DND-41 (cell line): ENCODE data around the gene HHATL.

Experiments used
- ATAC-seq: fragments of 200-7000 bp; cut with Tn5 transposase; 3 replicates; pipeline ENCODE4 v1.9.1; 2021; ENCODE audit warnings: low read depth; ENCODE audit not compliant: insufficient read depth
- DNase-seq: peaks from one replicate; pipeline ENCODE4 v3.0.0-alpha.2; 2020
- H2AFZ ChIP-seq: 2 replicates; pipeline ENCODE4 v1.6.0; 2012; ENCODE audit warnings: low read depth, low read length
- H3K27ac ChIP-seq: 2 replicates; pipeline ENCODE4 v1.5.1; 2012; ENCODE audit warnings: low read length, inconsistent platforms
- H3K27me3 ChIP-seq: fragments of 200-600 bp; sonication (generic); 2 replicates; pipeline ENCODE4 v1.6.0; 2012; ENCODE audit warnings: low read length, mild to moderate bottlenecking, inconsistent platforms; ENCODE audit not compliant: insufficient read depth, poor library complexity
- H3K36me3 ChIP-seq: 2 replicates; pipeline ENCODE4 v1.5.1; 2012; ENCODE audit warnings: low read length, inconsistent platforms; ENCODE audit not compliant: insufficient read depth
- H3K4me1 ChIP-seq: 2 replicates; pipeline ENCODE4 v1.5.1; 2012; ENCODE audit warnings: mild to moderate bottlenecking, low read length; ENCODE audit not compliant: insufficient read depth
- H3K4me2 ChIP-seq: 2 replicates; pipeline ENCODE4 v1.6.0; 2012; ENCODE audit warnings: mild to moderate bottlenecking, moderate library complexity, low read length, inconsistent platforms; ENCODE audit not compliant: insufficient read depth
- H3K4me3 ChIP-seq, 2 experiments: fragments of 200-600 bp in 1 of 2; shearing (Covaris generic) in 1 of 2; 2 replicates each; pipeline ENCODE4 v1.5.1; 2012 to 2016; ENCODE audit warnings: inconsistent platforms in 2 of 2, low read length in 2 of 2, mild to moderate bottlenecking in 2 of 2, low read depth in 1 of 2, moderate library complexity in 1 of 2
- H3K79me2 ChIP-seq: 2 replicates; pipeline ENCODE4 v1.6.0; 2012; ENCODE audit warnings: low read length, inconsistent platforms; ENCODE audit not compliant: insufficient read depth
- H3K9ac ChIP-seq: 2 replicates; pipeline ENCODE4 v1.6.0; 2012; ENCODE audit warnings: low read depth, mild to moderate bottlenecking, inconsistent platforms, low read length, moderate library complexity
- H3K9me3 ChIP-seq: 2 replicates; pipeline ENCODE4 v1.5.1; 2012; ENCODE audit warnings: low read length, moderate library complexity, mild to moderate bottlenecking, inconsistent platforms; ENCODE audit not compliant: insufficient read depth, severe bottlenecking
- H4K20me1 ChIP-seq: 2 replicates; pipeline ENCODE4 v1.6.0; 2012; ENCODE audit warnings: low read length; ENCODE audit not compliant: insufficient read depth
- CTCF ChIP-seq: IDR thresholded peaks from 2 replicates; pipeline ENCODE4 v1.5.1; 2012; ENCODE audit warnings: borderline replicate concordance, low read length, moderate library complexity, mild to moderate bottlenecking; ENCODE audit not compliant: poor library complexity, severe bottlenecking; ENCODE audit errors: extremely low read depth
- EZH2 ChIP-seq: IDR thresholded peaks from 3 replicates; pipeline ENCODE4 v1.6.1; 2012; ENCODE audit warnings: borderline replicate concordance, low read depth, mild to moderate bottlenecking, moderate library complexity, low read length, inconsistent platforms; ENCODE audit not compliant: severe bottlenecking

Gene HHATL

GRCh38 chr3:42668793-42669217, 33.8 kb downstream of the HHATL start:
- no peaks in the 10 kb centered on the region for H3K79me2 ChIP-seq
- no peaks in the 10 kb centered on the region for H3K4me1 ChIP-seq
- TF ChIP-seq CTCF (no peak), EZH2 (no peak)
- H3K27ac ChIP-seq, result no peak overlapping the region
- no peak overlapping the region for H3K4me3 ChIP-seq
- H3K36me3 ChIP-seq, result no peaks in the 10 kb centered on the region
- H3K9me3 ChIP-seq, result no peaks in the 10 kb centered on the region
- H4K20me1 ChIP-seq, result no peaks in the 10 kb centered on the region
- no peak overlapping the region for H2AFZ ChIP-seq
- H3K4me2 ChIP-seq, result no peak overlapping the region
- ATAC-seq, result no peak
- no peak for DNase-seq
- H3K27me3 ChIP-seq, result no peaks in the 10 kb centered on the region
- no peak overlapping the region for H3K9ac ChIP-seq

GRCh38 chr3:42668413-42668760, 34.2 kb downstream of the HHATL start:
- Histone ChIP-seq H3K27me3 (no peaks in the 10 kb centered on the region), H3K4me2 (no peak overlapping the region), H3K4me1 (no peaks in the 10 kb centered on the region), H3K36me3 (no peaks in the 10 kb centered on the region), H3K79me2 (no peaks in the 10 kb centered on the region), H3K9me3 (no peaks in the 10 kb centered on the region), H3K4me3 (no peak overlapping the region), H3K9ac (no peak overlapping the region), H2AFZ (no peak overlapping the region), H4K20me1 (no peaks in the 10 kb centered on the region), H3K27ac (no peak overlapping the region)
- DNase-seq (no peak), ATAC-seq (no peak)
- TF ChIP-seq EZH2 (no peak), CTCF (no peak)

- no peak for ATAC-seq
- no peaks in the 10 kb centered on the region for H3K79me2 ChIP-seq
- H3K9me3 ChIP-seq, result no peaks in the 10 kb centered on the region
- no peak overlapping the region for H3K9ac ChIP-seq
- no peaks in the 10 kb centered on the region for H4K20me1 ChIP-seq
- no peaks in the 10 kb centered on the region for H3K4me1 ChIP-seq
- no peaks in the 10 kb centered on the region for H3K27me3 ChIP-seq
- H3K36me3 ChIP-seq, result no peaks in the 10 kb centered on the region
- no peak overlapping the region for H3K4me2 ChIP-seq
- H3K27ac ChIP-seq, result no peak overlapping the region
- H2AFZ ChIP-seq, result no peak overlapping the region
- no peak for DNase-seq
- TF ChIP-seq EZH2 (no peak), CTCF (no peak)
- H3K4me3 ChIP-seq, result no peak overlapping the region
Measured at GRCh38 chr3:42667523-42668412, 34.8 kb downstream of the HHATL start.
